Fibroblast of the conjunctiva (primary cell): ENCODE data around the gene ATL2.
"Not testable (repeated sequence)": the region's sequence is repeated elsewhere in the genome, so short reads cannot be mapped to it uniquely, and the experiment has no call there.

ENCODE experiments used
- DNase-seq: peaks from one replicate; pipeline ENCODE4 v3.0.0-alpha.2; 2010; ENCODE audit warnings: low read depth

The ATL2 gene

DNA sequence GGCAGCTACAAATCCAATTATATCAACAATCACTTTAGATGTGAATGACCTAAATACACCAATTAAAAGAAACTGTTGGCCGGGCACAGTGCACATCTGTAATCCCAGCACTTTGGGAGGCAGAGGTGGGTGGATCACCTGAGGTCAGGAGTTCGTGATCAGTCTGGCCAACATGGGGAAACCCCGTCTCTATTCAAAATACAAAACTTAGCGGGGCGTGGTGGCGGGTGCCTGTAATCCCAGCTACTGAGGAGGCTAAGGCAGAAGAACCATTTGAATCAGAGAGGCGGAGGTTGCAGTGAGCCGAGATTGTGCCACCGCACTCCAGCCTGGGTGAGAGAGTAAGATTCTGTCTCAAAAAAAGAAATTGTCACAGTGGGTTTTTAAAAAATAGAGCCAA is 49.5 kb downstream of the ATL2 start:
- no peak for DNase-seq

DNA sequence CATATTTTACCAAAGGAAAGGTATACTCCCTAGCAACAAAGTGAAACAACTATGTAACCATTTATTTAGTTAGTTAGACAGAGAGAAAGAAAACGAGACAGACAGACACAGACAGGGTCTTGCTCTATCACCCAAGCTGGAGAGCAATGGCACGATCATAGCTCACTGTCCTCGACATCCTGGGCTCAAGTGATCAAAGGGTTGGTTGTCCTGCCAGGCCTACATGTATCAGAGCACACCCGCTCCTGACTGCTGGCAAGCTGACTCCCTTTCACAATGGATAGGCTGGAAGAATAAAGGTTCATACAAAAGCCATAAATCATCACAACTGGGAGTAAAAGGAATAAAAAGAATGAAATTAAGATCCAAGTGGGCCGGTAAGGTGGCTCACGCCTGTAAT is 53.5 kb downstream of the ATL2 start:
- DNase-seq, result no peak

DNA sequence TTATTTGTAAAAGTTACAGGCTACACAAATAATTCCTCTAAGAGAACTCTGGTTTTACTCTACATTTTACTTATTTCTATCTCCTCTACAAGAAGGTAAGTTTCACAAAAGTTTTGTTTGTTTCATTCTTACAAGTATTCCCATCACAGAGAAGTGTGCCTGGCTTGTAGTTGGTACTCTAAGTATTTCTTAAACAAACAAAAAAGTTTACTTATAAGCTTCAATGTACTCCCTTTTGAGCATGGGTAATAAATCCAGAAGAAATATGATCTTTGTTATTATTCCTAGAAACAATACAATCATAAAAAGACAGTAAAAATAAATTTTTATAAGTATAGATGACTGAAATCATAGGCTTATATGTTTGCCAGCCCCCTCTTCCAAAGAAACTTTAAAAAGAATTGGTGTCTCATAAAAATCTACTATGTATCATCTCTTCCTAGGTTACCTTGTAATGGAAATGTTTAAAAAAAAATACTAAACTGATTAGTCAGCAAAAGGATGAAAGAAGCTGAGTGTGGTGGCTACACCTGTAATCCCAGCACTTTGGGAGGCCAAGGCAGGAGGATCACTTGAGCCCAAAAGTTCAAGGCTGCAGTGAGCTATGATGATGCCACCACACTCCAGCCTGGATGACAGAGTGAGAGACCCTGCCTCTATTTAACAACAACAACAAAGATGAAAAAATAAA is 54.7 kb downstream of the ATL2 start:
- no peak for DNase-seq

DNA sequence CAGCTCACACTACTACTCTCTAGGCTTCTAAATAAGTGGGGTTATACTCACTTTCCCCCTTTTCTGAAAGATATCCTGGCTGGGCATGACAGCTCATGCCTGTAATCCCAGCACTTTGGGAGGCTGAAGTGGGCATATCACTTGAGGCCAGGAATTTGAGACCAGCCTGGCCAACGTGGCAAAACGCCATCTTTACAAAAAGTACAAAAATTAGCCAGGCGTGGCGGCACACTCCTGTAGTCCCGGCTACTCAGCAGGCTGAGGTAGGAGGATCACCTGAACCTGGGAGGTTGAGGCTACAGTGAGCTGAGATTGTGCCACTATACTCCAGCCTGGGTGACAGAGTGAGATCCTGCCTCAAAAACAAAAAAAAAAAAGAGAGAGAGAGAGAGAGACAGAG is 57.8 kb downstream of the ATL2 start:
- not testable (repeated sequence) for DNase-seq

GRCh38 chr2:38317725-38318124 is 59.3 kb downstream of the ATL2 start:
- no peak for DNase-seq

DNA sequence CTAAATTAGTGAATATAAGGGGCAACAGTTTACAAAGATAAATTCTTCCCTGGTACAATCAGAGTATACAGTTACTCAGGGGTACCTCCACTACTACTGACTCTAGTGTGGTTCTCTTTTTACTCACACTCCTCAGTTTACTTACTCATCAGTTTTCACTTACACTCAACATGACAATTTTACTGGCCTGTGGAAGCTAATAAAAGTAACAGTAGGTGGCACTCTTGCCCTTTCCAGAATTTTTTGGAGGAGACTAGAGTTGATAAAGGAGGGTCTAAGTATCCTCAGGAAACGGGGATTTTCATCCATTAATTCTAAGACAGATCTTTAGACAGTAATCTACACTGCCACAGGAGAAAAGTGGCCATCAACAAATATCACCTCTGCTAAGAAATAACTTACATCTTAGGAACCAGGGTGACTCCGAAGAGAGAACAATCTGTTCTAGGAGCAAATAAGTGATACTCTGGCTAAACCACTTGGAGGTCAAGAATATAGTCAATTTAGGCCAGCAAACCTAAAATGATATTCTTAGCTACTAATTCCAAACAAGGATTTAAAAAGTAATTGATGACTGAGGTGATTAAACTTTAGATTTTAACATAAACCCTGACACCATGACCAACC is 61.3 kb downstream of the ATL2 start:
- peak; percentile 24 for DNase-seq

GRCh38 chr2:38308821-38309220 is 68.3 kb downstream of the ATL2 start:
- no peak for DNase-seq

- no peak for DNase-seq
These were observed 74.9 kb downstream of the ATL2 start for GRCh38 chr2:38301969-38302702.

DNA sequence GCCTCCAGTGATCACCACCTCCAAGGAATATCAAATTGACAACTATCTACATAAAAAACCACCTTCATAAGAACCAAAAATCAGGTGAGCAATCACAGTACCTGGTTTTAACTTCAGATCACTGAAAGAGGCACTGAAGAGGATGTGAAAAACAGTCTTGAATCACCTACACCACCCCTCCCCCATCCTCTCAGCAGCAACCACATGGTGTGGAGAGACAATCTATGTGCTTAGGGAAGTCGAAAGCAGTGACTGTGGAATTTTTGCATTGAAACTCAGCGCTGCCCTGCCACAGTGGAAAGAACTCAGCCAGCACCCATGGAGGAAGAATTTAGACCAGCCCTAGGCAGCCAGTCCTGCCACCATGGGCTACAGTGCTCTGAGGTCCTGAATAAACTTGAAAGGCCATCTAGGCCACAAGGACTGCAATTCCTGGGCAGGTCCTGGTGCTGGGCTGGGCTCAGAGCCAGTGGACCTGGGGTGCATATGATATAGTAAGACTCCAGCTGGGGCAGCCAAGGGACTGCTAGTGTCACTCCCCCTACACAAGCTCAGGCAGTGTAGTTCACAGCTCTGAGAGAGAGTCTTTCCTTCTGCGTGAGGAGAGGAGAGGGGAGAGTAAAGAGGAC is 75.6 kb downstream of the ATL2 start:
- no peak for DNase-seq

- no peak for DNase-seq
These were observed 78.5 kb downstream of the ATL2 start for GRCh38 chr2:38298539-38298938.

DNA sequence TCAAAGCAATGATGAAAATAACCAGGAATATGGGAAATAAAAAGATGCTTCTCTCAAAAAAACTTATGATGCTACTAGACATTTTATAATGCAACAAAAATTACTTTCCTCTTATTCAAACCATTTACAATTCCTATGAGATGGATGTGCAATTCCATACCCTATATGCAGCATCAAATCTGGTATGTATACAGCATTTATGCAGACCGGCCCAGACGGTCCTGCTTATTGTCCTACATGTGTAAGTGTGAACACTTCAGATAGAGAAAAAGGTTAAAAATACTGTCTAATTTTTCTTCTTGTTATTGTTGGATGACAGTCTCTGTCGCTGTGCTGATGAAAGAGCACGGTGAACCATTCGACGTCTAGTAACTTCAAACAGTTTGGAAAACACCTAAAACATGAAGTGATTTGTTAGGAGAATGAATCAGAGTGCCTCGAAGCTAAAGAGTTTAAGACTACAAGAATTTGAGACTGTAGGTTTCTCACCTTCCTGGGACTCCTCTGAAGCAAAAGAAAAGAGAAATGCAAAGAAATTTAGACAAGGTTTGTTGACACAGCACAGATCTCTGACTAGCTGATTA is 80.8 kb downstream of the ATL2 start:
- DNase-seq, result no peak

GRCh38 chr2:38294597-38294996 is 82.5 kb downstream of the ATL2 start:
- no peak for DNase-seq

GRCh38 chr2:38293152-38293865 is 83.8 kb downstream of the ATL2 start:
- no peak for DNase-seq

DNA sequence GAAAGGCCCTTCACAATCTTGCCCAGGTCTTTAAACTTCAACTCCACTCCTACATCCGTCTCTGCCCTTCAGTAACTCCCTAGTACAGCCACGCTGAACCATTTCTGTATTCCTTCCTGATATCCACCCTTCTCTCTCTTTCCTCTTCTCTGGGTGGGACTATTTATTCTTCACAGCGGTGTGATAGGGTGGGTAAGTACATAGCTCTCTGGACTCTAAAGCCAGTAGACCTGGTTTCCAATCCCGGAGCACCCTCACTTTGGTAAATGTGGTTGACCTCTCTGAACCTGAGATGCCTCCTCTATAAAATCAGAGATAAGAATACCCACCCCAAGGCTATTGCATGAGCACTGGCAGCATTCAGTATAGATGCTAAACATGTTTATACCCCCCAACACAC is 86.7 kb downstream of the ATL2 start:
- no peak for DNase-seq

DNA sequence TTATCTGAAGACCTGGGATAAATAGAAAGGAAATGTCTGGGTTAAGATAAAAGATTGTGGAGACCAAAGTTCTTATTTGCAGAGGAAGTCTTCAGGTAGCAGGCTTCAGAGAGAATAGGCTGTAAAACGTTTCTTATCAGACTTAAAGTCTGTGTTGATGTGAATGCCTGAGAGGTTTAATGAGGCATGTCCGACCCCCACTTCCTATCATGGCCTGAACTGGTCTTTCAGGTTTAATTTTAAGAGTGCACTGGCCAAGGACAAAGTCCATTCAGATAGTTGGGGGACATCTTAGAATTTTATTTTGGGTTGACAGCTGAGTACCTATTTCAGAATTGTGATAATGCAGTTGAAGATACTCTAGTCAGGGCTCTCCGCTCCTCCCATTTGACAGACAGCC is 92.1 kb downstream of the ATL2 start:
- no peak for DNase-seq

GRCh38 chr2:38281095-38281742 is 95.9 kb downstream of the ATL2 start:
- no peak for DNase-seq

DNA sequence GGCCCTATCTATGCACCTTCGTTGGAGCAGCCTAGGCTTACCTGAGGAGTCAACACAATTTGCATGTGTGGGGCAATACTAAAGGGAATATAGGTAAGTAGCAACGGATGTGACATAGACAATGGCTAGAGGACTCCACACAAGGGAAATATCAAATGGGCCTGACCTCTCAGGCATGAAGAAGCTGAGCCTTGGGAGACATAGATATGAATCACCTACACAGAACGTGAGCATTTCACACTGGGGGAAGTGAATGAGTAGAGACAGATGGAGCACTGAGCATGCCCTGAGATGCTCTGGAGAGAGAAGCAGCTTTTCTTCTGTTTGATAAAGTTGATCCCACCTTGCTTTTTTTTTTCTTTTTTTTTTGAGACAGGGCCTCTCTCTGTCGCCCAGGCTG is 97.9 kb downstream of the ATL2 start:
- no peak for DNase-seq

DNA sequence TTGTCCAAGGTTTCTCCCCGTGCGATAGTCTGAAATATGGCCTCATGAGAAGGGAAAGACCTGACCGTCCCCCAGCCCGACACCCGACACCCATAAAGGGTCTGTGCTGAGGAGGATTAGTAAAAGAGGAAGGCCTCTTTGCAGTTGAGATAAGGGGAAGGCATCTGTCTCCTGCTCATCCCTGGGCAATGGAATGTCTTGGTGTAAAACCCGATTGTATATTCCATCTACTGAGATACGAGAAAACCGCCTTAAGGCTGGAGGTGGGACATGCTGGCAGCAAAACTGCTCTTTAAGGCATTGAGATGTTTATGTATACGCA is 99.0 kb downstream of the ATL2 start:
- not testable (repeated sequence) for DNase-seq

GRCh38 chr2:38277245-38278116 is 99.6 kb downstream of the ATL2 start:
- no peak for DNase-seq
